ENCODE data around the gene GON7.

GRCh38 chr14:93161411-93161940 lies 45.4 kb downstream of the GON7 start:
- no peak for TF ChIP-seq CTCF (IDR thresholded peaks at IDR 0.05)
- TF ChIP-seq POLR2A (IDR thresholded peaks at IDR 0.05): no peak

Measured in thyroid gland (tissue), 4 donors.